A549 (cell line): ENCODE measurements around the gene LAMA2. TPM values are rescaled to one million over a fixed set of nuclear protein-coding genes. Genes with fewer than 3 reads are reported as not detected.

Experiments
- ATAC-seq, 2 experiments: fragments of 200-7000 bp in 1 of 2; fragments of >200 bp in 1 of 2; cut with Nextera tagmentation in 1 of 2; cut with Tn5 transposase in 1 of 2; 3 replicates each; pipeline versions ENCODE4 v1.8.0 to v1.9.1; 2018 to 2020; ENCODE audit warnings: mild to moderate bottlenecking in 1 of 2, moderate library complexity in 1 of 2
- CTCF ChIA-PET: fragments of 300-600 bp; sonication (Branson Sonifier 250); formaldehyde crosslinking; extraction: SDS; loops from one replicate; lab custom pipeline; 2021; ENCODE audit warnings: antibody characterized with exemption, inconsistent platforms; lab: Yijun Ruan, JAX
- POLR2A ChIA-PET: fragments of 350-600 bp; formaldehyde crosslinking; extraction: SDS; loops from one replicate; lab custom pipeline; 2021; ENCODE audit warnings: antibody characterized with exemption, inconsistent platforms; lab: Yijun Ruan, JAX
- DNase-seq, 2 experiments: peaks; one replicate each; pipeline versions ENCODE4 v3.0.0 to v3.0.0-alpha.2; 2011 to 2016; ENCODE audit warnings: low read depth in 1 of 2, low spot score in 1 of 2
- FAIRE-seq: peaks from 2 replicates; lab custom pipeline; 2011; peaks lifted over from hg19 to GRCh38; lab: Jason Lieb, UNC
- H3K27ac ChIP-seq, 2 experiments: fragments of >200 bp; sonication (Bioruptor Twin); formaldehyde crosslinking; 3 replicates each; pipeline ENCODE4 v1.5.1; 2016 to 2017
- H3K4me1 ChIP-seq: fragments of >200 bp; sonication (Bioruptor Twin); formaldehyde crosslinking; 3 replicates; pipeline ENCODE4 v1.6.1; 2016
- H3K4me2 ChIP-seq: fragments of >200 bp; sonication (Bioruptor Twin); formaldehyde crosslinking; 3 replicates; pipeline ENCODE4 v1.6.1; 2016
- H3K4me3 ChIP-seq: fragments of >200 bp; sonication (Bioruptor Twin); formaldehyde crosslinking; 3 replicates; pipeline ENCODE4 v1.5.1; 2016
- H3K9me3 ChIP-seq: fragments of >200 bp; sonication (Bioruptor Twin); formaldehyde crosslinking; 3 replicates; pipeline ENCODE4 v1.6.1; 2016
- ATOH8 ChIP-seq: fragments of 250-450 bp; sonication (Bioruptor Pico); IDR thresholded peaks from 2 replicates; pipeline ENCODE4 v1.5.0; 2020; ENCODE audit warnings: low read depth, mild to moderate bottlenecking, moderate library complexity
- BCL3 ChIP-seq: fragments of >200 bp; sonication (Bioruptor Twin); formaldehyde crosslinking; IDR thresholded peaks from 3 replicates; pipeline ENCODE4 v1.6.1; 2016
- CTCF ChIP-seq: fragments of >200 bp; sonication (Bioruptor Twin); formaldehyde crosslinking; IDR thresholded peaks from 3 replicates; pipeline ENCODE4 v1.5.1; 2016
- ESRRA ChIP-seq: fragments of 150-350 bp; IDR thresholded peaks from 2 replicates; pipeline ENCODE4 v1.6.1; 2014; ENCODE audit warnings: mild to moderate bottlenecking, low read length, borderline replicate concordance
- HDAC2 ChIP-seq: fragments of 200-600 bp; sonication (generic); IDR thresholded peaks from 2 replicates; pipeline ENCODE4 v1.6.1; 2016
- HES2 ChIP-seq: fragments of >200 bp; sonication (Bioruptor Twin); formaldehyde crosslinking; IDR thresholded peaks from 2 replicates; pipeline ENCODE4 v1.6.1; 2016
- HOXA7 ChIP-seq: fragments of 250-450 bp; sonication (Bioruptor Pico); IDR thresholded peaks from 2 replicates; pipeline ENCODE4 v1.5.0; 2020; ENCODE audit warnings: mild to moderate bottlenecking, moderate library complexity
- JUN ChIP-seq, 2 experiments: fragments of >200 bp; sonication (Bioruptor Twin); formaldehyde crosslinking; IDR thresholded peaks; 2 replicates in 1 of 2; 3 replicates in 1 of 2; pipeline ENCODE4 v1.6.1; 2016 to 2017
- KDM5A ChIP-seq: fragments of 200-600 bp; sonication (generic); IDR thresholded peaks from 2 replicates; pipeline ENCODE4 v1.6.1; 2016; ENCODE audit warnings: antibody characterized with exemption, mild to moderate bottlenecking
- MAZ ChIP-seq: fragments of 150-350 bp; IDR thresholded peaks from 2 replicates; pipeline ENCODE4 v1.6.1; 2014; ENCODE audit warnings: antibody characterized with exemption, low read depth, low read length, borderline replicate concordance
- PHF8 ChIP-seq: fragments of 200-600 bp; sonication (generic); IDR thresholded peaks from 2 replicates; pipeline ENCODE4 v1.6.1; 2016; ENCODE audit warnings: low read depth, mild to moderate bottlenecking, antibody characterized with exemption, moderate library complexity, borderline replicate concordance
- POLR2A ChIP-seq: IDR thresholded peaks from 2 replicates; pipeline ENCODE4 v1.6.1; 2012; ENCODE audit warnings: mild to moderate bottlenecking, low read length
- RAD21 ChIP-seq, 2 experiments: fragments of >200 bp in 1 of 2; sonication (Bioruptor Twin) in 1 of 2; formaldehyde crosslinking in 1 of 2; IDR thresholded peaks in 1 of 2; conservative IDR thresholded peaks in 1 of 2; 2 replicates in 1 of 2; 3 replicates in 1 of 2; pipeline ENCODE4 v1.6.1; 2012 to 2018; ENCODE audit warnings: inconsistent platforms in 1 of 2
- SMC3 ChIP-seq: fragments of >200 bp; sonication (Bioruptor Twin); formaldehyde crosslinking; IDR thresholded peaks from 3 replicates; pipeline ENCODE4 v1.6.1; 2018; ENCODE audit warnings: inconsistent platforms
- ZC3H11A ChIP-seq: fragments of 450-650 bp; IDR thresholded peaks from 2 replicates; pipeline ENCODE4 v1.6.1; 2014; ENCODE audit warnings: antibody characterized with exemption, mild to moderate bottlenecking
- ZFP36 ChIP-seq: fragments of 450-650 bp; IDR thresholded peaks from 2 replicates; pipeline ENCODE4 v1.6.1; 2014; ENCODE audit warnings: borderline replicate concordance; ENCODE audit not compliant: partially characterized antibody
- ZNF302 ChIP-seq: fragments of 250-450 bp; sonication (Bioruptor Pico); IDR thresholded peaks from 2 replicates; pipeline ENCODE4 v1.9.0; 2021; ENCODE audit warnings: inconsistent platforms, mild to moderate bottlenecking, moderate library complexity
- WGBS: methylation state at CpG from one replicate; pipeline ENCODE4 v1.1.6; 2017; ENCODE audit errors: missing lambda C conversion rate; 5-methylcytosine and 5-hydroxymethylcytosine counted together
- polyA plus RNA-seq, 4 experiments: library from polyadenylated mRNA; depleted of rRNA in 3 of 4; stranded (reverse); fragments of >200 nt; fragmentation: RNase III in 1 of 4; extraction: RNeasy Plus Mini Kit Qiagen cat#74134 plus additional on column Dnase treatment in 1 of 4; gene quantifications; 2 replicates in 3 of 4; 3 replicates in 1 of 4; pipeline ENCODE4 v1.2.3, GENCODE V29; 2011 to 2017
- TF ChIP-seq, protein P1 (sequence below): IDR thresholded peaks from 2 replicates; pipeline ENCODE4 v1.6.1; 2012
- TF ChIP-seq, protein P2 (sequence below): fragments of 150-350 bp; IDR thresholded peaks from 2 replicates; pipeline ENCODE4 v1.6.1; 2014; ENCODE audit warnings: low read depth, mild to moderate bottlenecking, low read length

The LAMA2 gene
- polyA plus RNA-seq, 2 of the 4 experiments (the other 2 are of a cell fraction), result 0.21 to 1.3 TPM

DNA sequence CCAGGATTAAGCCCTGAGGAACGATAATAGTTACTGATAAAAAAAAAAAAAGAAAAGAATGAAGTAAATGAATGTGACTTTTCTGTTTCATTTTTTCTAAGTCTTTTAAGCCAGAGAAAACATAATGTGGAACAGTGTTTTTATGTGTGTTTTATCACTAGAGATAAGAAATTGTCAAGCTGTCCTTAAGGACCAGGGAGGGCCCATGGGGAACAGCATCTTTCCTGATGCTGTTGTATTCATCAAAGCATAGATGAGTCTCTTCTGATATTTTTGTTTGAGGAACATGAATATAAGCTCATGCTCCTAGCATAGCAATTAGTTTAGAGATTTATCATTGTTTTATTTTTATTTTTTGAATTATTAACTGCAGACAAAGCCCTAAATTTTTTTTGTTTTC lies 150.2 kb downstream of the LAMA2 start:
- CTCF ChIA-PET, result interaction anchor here (0.6 kb wide), 1 partner anchor 453 kb away, joined by 3 read pairs; no protein-coding TSS in a partner anchor

DNA sequence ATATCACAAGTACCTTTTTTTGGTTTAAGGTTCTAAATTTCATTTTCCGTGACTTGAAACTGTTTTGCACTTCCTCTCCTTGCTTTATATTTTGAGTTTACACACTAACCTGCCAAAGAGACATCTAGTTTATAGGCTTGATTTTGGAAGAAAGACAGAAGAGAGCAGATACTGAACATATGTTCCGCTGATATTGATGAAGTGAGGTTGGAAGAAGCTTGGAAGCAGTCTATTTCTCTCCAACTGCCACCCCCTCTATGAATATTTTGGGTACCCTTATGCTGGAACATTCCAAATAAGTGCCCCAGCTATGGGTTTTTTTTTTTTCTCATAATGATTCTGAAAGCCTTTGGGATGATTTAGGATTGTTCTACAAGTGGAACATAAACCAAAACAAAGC lies 150.6 kb downstream of the LAMA2 start:
- TF ChIP-seq SMC3 (no peak), ESRRA (no peak), POLR2A (no peak), MAZ (no peak), HDAC2 (no peak), PHF8 (no peak), BCL3 (no peak), RAD21 (conservative IDR thresholded peaks at IDR 0.05 in 1 of 2, IDR thresholded peaks at IDR 0.05 in 1 of 2) (no peak), ZC3H11A (no peak), JUN (IDR thresholded peaks at IDR 0.05) (no peak), ZNF302 (no peak)
- TF ChIP-seq, protein P1, sequence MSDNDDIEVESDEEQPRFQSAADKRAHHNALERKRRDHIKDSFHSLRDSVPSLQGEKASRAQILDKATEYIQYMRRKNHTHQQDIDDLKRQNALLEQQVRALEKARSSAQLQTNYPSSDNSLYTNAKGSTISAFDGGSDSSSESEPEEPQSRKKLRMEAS, result no peak
- TF ChIP-seq, protein P2, sequence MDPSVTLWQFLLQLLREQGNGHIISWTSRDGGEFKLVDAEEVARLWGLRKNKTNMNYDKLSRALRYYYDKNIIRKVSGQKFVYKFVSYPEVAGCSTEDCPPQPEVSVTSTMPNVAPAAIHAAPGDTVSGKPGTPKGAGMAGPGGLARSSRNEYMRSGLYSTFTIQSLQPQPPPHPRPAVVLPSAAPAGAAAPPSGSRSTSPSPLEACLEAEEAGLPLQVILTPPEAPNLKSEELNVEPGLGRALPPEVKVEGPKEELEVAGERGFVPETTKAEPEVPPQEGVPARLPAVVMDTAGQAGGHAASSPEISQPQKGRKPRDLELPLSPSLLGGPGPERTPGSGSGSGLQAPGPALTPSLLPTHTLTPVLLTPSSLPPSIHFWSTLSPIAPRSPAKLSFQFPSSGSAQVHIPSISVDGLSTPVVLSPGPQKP, result no peak
- POLR2A ChIA-PET, result no interaction called here
- H3K9me3 ChIP-seq, result no peaks in the 10 kb centered on the region
- CTCF ChIA-PET, result interaction anchor here (0.6 kb wide), 1 partner anchor 453 kb away, joined by 3 read pairs; no protein-coding TSS in a partner anchor
- no peaks in the 10 kb centered on the region for H3K4me1 ChIP-seq
- FAIRE-seq (no peak), DNase-seq (no peak), ATAC-seq (no peak)
- H3K4me2 ChIP-seq, result no peak overlapping the region
- no peak overlapping the region for H3K4me3 ChIP-seq
- H3K27ac ChIP-seq, result no peak overlapping the region
- WGBS, result 46% methylated on average over 2 of the region's 2 CpGs

More for the DNA sequence above, 150.2 kb downstream of the LAMA2 start:
- DNase-seq (no peak), FAIRE-seq (no peak), ATAC-seq (no peak)
- no peak overlapping the region for H3K4me3 ChIP-seq
- H3K9me3 ChIP-seq, result no peaks in the 10 kb centered on the region
- H3K4me2 ChIP-seq, result no peak overlapping the region
- 18% methylated on average over 1 of the region's 1 CpG for WGBS
- no peak for TF ChIP-seq CTCF
- no peak for TF ChIP-seq ZFP36
- no peak overlapping the region for H3K27ac ChIP-seq
- POLR2A ChIA-PET, result no interaction called here
- no peaks in the 10 kb centered on the region for H3K4me1 ChIP-seq

GRCh38 chr6:129041563-129041962 lies 158.6 kb downstream of the LAMA2 start:
- no peak for DNase-seq
- no peak for ATAC-seq
- FAIRE-seq, result no peak
- TF ChIP-seq KDM5A (no peak), ATOH8 (CRISPR knock-in tag) (no peak), HES2 (no peak), HOXA7 (CRISPR knock-in tag) (no peak)
- TF ChIP-seq, all 56 proteins: peak for 0
- Histone ChIP-seq H3K4me1 (no peaks in the 10 kb centered on the region), H3K27ac (no peak overlapping the region), H3K4me2 (no peak overlapping the region), H3K4me3 (no peak overlapping the region), H3K9me3 (no peaks in the 10 kb centered on the region)
- ChIA-PET POLR2A (no interaction called here), CTCF (no interaction called here)
- 0% methylated on average over 2 of the region's 2 CpGs for whole genome bisulfite sequencing
